GM12878 (cell line): Measurements from ENCODE around the gene MAML2. TPM values are rescaled to one million over a fixed set of nuclear protein-coding genes. Genes with fewer than 3 reads are reported as not detected.
A peak's percentile ranks its signal among the peaks of the same experiment; 100 is the strongest.

ENCODE experiments used
- ATF2 ChIP-seq: IDR thresholded peaks from 2 replicates; pipeline ENCODE4 v1.6.1; 2012; ENCODE audit warnings: low read length, inconsistent platforms
- BACH1 ChIP-seq: fragments of 450-650 bp; IDR thresholded peaks from 2 replicates; pipeline ENCODE4 v1.6.1; 2017; ENCODE audit warnings: mild to moderate bottlenecking, borderline replicate concordance
- BCL11A ChIP-seq: IDR thresholded peaks from 2 replicates; pipeline ENCODE4 v1.6.1; 2011; ENCODE audit warnings: low read depth, low read length
- BRCA1 ChIP-seq: IDR thresholded peaks from 2 replicates; pipeline ENCODE4 v1.6.1; 2011; ENCODE audit warnings: low read depth, low read length, improper control_type of control experiment
- CBX3 ChIP-seq: fragments of 200-600 bp; sonication (generic); IDR thresholded peaks from 2 replicates; pipeline ENCODE4 v1.6.1; 2016; ENCODE audit warnings: low read depth, borderline replicate concordance
- ELK1 ChIP-seq: IDR thresholded peaks from 2 replicates; pipeline ENCODE4 v1.6.1; 2012; ENCODE audit warnings: low read depth, low read length, improper control_type of control experiment
- GABPA ChIP-seq: IDR thresholded peaks from 2 replicates; pipeline ENCODE4 v1.6.1; 2014; ENCODE audit warnings: antibody characterized with exemption, low read depth, mild to moderate bottlenecking, inconsistent platforms
- NRF1 ChIP-seq: conservative IDR thresholded peaks from 2 replicates; pipeline ENCODE4 v1.6.1; 2011; ENCODE audit warnings: mild to moderate bottlenecking, low read depth, low read length, improper control_type of control experiment
- PAX8 ChIP-seq: fragments of 450-650 bp; IDR thresholded peaks from 2 replicates; pipeline ENCODE4 v1.6.1; 2017; ENCODE audit warnings: mild to moderate bottlenecking, moderate library complexity
- POU2F2 ChIP-seq: IDR thresholded peaks from 3 replicates; pipeline ENCODE4 v1.6.1; 2011; ENCODE audit warnings: low read depth, mild to moderate bottlenecking, low read length, borderline replicate concordance
- RELB ChIP-seq: fragments of 450-650 bp; IDR thresholded peaks from 2 replicates; pipeline ENCODE4 v1.6.1; 2017; ENCODE audit warnings: low read depth, mild to moderate bottlenecking, moderate library complexity
- SKIL ChIP-seq: fragments of 450-650 bp; IDR thresholded peaks from 2 replicates; pipeline ENCODE4 v1.6.1; 2017; ENCODE audit warnings: mild to moderate bottlenecking, low read depth, inconsistent platforms; ENCODE audit not compliant: poor library complexity, severe bottlenecking
- STAT1 ChIP-seq: fragments of 450-650 bp; conservative IDR thresholded peaks from 2 replicates; pipeline ENCODE4 v1.6.1; 2014; ENCODE audit warnings: antibody characterized with exemption, mild to moderate bottlenecking
- TBL1XR1 ChIP-seq: IDR thresholded peaks from 2 replicates; pipeline ENCODE4 v1.6.1; 2012; ENCODE audit warnings: low read depth, low read length, improper control_type of control experiment
- USF2 ChIP-seq: IDR thresholded peaks from 2 replicates; pipeline ENCODE4 v1.6.1; 2011; ENCODE audit warnings: low read depth, low read length, improper control_type of control experiment, borderline replicate concordance
- WRNIP1 ChIP-seq: IDR thresholded peaks from 2 replicates; pipeline ENCODE4 v1.6.1; 2011; ENCODE audit warnings: low read depth, low read length, improper control_type of control experiment, borderline replicate concordance
- ZBED1 ChIP-seq: IDR thresholded peaks from 2 replicates; pipeline ENCODE4 v1.6.1; 2016; ENCODE audit warnings: borderline replicate concordance
- ZBTB4 ChIP-seq: fragments of 450-650 bp; formaldehyde crosslinking; IDR thresholded peaks from 2 replicates; pipeline ENCODE4 v1.4.0; 2022; ENCODE audit warnings: mild to moderate bottlenecking, moderate library complexity
- polyA plus RNA-seq, 11 experiments: library from polyadenylated mRNA; depleted of rRNA in 4 of 11; unstranded in 6 of 11; stranded (reverse) in 5 of 11; fragments of >200 nt; fragmentation: Nextera tagmentation in 4 of 11; fragmentation: Illumina TruSeq in 1 of 11; extraction: Ambion mirVana in 4 of 11; extraction: Trizol in 1 of 11; gene quantifications; 1 replicate in 1 of 11; 2 replicates in 10 of 11; pipeline versions ENCODE4 v1.2.1 to v1.2.3, GENCODE V29; 2011 to 2016; ENCODE audit warnings: inconsistent platforms in 2 of 11, missing spikeins in 2 of 11, low read depth in 1 of 11
- total RNA-seq, 4 experiments: library from RNA; depleted of rRNA in 3 of 4; stranded (reverse); fragments of >200 nt in 3 of 4; fragmentation: Illumina TruSeq in 1 of 4; extraction: Trizol in 1 of 4; gene quantifications; 2 replicates each; pipeline versions ENCODE4 v1.2.1 to v1.2.3, GENCODE V29; 2013 to 2021

Gene MAML2
- total and polyA plus RNA-seq, 10 of the 15 experiments (the other 5 are each of a cell fraction or from before 2014, with no cell fraction given): 2.5 to 15.1 (median 12.0) TPM

GRCh38 chr11:96075532-96075959 is 267.4 kb downstream of the MAML2 start (continued):
- TF ChIP-seq ATF2: peak; percentile 57
- TF ChIP-seq GABPA: peak; percentile 65
- TF ChIP-seq ELK1: no peak
- TF ChIP-seq PAX8: no peak
- no peak for TF ChIP-seq BRCA1
- TF ChIP-seq ZBED1: 0 out of 2 replicates have a peak, but pooled peaks have one; percentile 5
- TF ChIP-seq BACH1: no peak
- no peak for TF ChIP-seq CBX3
- TF ChIP-seq SKIL: peak; percentile 15
- peak; percentile 51; the same call in 1 of the 2 replicates for TF ChIP-seq TBL1XR1
- no peak for TF ChIP-seq ZBTB4 (CRISPR knock-in tag)
- no peak for TF ChIP-seq NRF1
- TF ChIP-seq RELB: peak; percentile 52; the same call in 1 of the 2 replicates
- TF ChIP-seq STAT1: no peak
- no peak for TF ChIP-seq USF2
- TF ChIP-seq BCL11A: peak; percentile 35; the same call in 1 of the 2 replicates
- no peak for TF ChIP-seq WRNIP1
- TF ChIP-seq POU2F2: peak; percentile 99; the same call in 2 of the 3 replicates
